Measurements from ENCODE around the gene NOP9. TPM values are rescaled to one million over a fixed set of nuclear protein-coding genes. Genes with fewer than 3 reads are reported as not detected.
A peak's percentile ranks its signal among the peaks of the same experiment; 100 is the strongest.

The NOP9 gene
- polyA plus RNA-seq (2013, experiment 1 of 2): 10.9 TPM
- polyA plus RNA-seq (2013, experiment 2 of 2): 10.9 TPM

GRCh38 chr14:24299255-24300191 lies at the start of gene NOP9, which contains the start of gene DHRS1:
Gene NOP9 (plus strand): TSS chr14:24299850. CDS start chr14:24299955, 105 bp downstream.
Gene DHRS1 (minus strand): TSS chr14:24299780. CDS start chr14:24299106, 674 bp downstream.
- peak; percentile 91 for DNase-seq (ENCODE audit: low spot score)
- H3K9me3 ChIP-seq (replicated peaks in 1 of 2; ENCODE audit: control insufficient read depth in 2 of 2, insufficient read depth in 1 of 2, low read depth in 1 of 2, low read length in 2 of 2): no peaks in the 10 kb centered on the region
- H3K18ac ChIP-seq (ENCODE audit: low read length): peak within 1 kb of the TSS; percentile 97
- H4K91ac ChIP-seq (ENCODE audit: low read depth, low read length, poor library complexity): no peak within 1 kb of the TSS
- H2BK12ac ChIP-seq (ENCODE audit: low read length): no peak within 1 kb of the TSS
- H2BK15ac ChIP-seq (ENCODE audit: low read length): no peak within 1 kb of the TSS
- peak within 1 kb of the TSS; percentile 99 for H2AFZ ChIP-seq (ENCODE audit: low read length)
- WGBS, 2 donors (ENCODE audit: extremely low coverage in 2 of 2, insufficient read length in 2 of 2, insufficient replicate concordance in 1 of 2): no CpG with 5 or more reads among the region's 75 CpGs
- H3K14ac ChIP-seq (ENCODE audit: low read length): no peak within 1 kb of the TSS
- no peak within 1 kb of the TSS for H3K27ac ChIP-seq (replicated peaks; ENCODE audit: low read length)
- H3K4me3 ChIP-seq (ENCODE audit: low read length in 2 of 2): peak within 1 kb of the TSS; percentile 91 to 98
- H3K36me3 ChIP-seq (replicated peaks in 1 of 2; ENCODE audit: control insufficient read depth in 2 of 2, insufficient read depth in 2 of 2, low read length in 2 of 2): peaks cover 33 to 58% of the 10 kb centered on the region in 2 donors
- peak within 1 kb of the TSS; percentile 67 for H2BK5ac ChIP-seq (ENCODE audit: low read length)
- no peak within 1 kb of the TSS for H3K23ac ChIP-seq (ENCODE audit: low read depth, low read length, poor library complexity)
- peaks cover 9 to 11% of the 10 kb centered on the region in 2 donors for H3K4me1 ChIP-seq (ENCODE audit: control insufficient read depth in 2 of 2, insufficient read depth in 1 of 2, low read depth in 1 of 2, low read length in 2 of 2)
- no peak within 1 kb of the TSS for H3K4ac ChIP-seq (ENCODE audit: low read length)
- peak within 1 kb of the TSS; percentile 88 for H3K4me2 ChIP-seq (ENCODE audit: insufficient read depth, low read length, poor library complexity, severe bottlenecking)
- H4K8ac ChIP-seq (ENCODE audit: low read depth, low read length): no peak within 1 kb of the TSS
- no peak within 1 kb of the TSS for H2BK120ac ChIP-seq (ENCODE audit: low read depth, low read length)
- peaks cover 7% of the 10 kb centered on the region for H3K79me1 ChIP-seq (ENCODE audit: low read depth, low read length)
- H2AK5ac ChIP-seq (ENCODE audit: low read depth, low read length): peak within 1 kb of the TSS; percentile 27
- H3K27me3 ChIP-seq (ENCODE audit: control insufficient read depth in 3 of 3, insufficient read depth in 3 of 3, low read depth in 1 of 3, low read length in 3 of 3): no peaks in the 10 kb centered on the region
- H3K9ac ChIP-seq (ENCODE audit: low read depth, low read length, poor library complexity): peak within 1 kb of the TSS; percentile 92

- no peak overlapping the region for H3K14ac ChIP-seq (ENCODE audit: low read length)
- WGBS, 2 donors (ENCODE audit: extremely low coverage in 2 of 2, insufficient read length in 2 of 2, insufficient replicate concordance in 1 of 2): no CpG with 5 or more reads among the region's 4 CpGs
- no peak for DNase-seq (ENCODE audit: low spot score)
Observed at GRCh38 chr14:24250354-24250753, 49.3 kb upstream of the NOP9 start.

GRCh38 chr14:24251880-24252288 lies 47.8 kb upstream of the NOP9 start:
- Histone ChIP-seq H3K79me1 (ENCODE audit: low read depth, low read length) (peaks cover 1% of the 10 kb centered on the region), H3K23ac (ENCODE audit: low read depth, low read length, poor library complexity) (no peak overlapping the region)

More at GRCh38 chr14:24250354-24250753, 49.3 kb upstream of the NOP9 start:
- Histone ChIP-seq H2BK5ac (ENCODE audit: low read length) (no peak overlapping the region), H2BK120ac (ENCODE audit: low read depth, low read length) (no peak overlapping the region), H3K4ac (ENCODE audit: low read length) (no peak overlapping the region), H2BK15ac (ENCODE audit: low read length) (no peak overlapping the region), H3K9ac (ENCODE audit: low read depth, low read length, poor library complexity) (peak overlapping the region; percentile 80), H3K79me1 (ENCODE audit: low read depth, low read length) (peaks cover 1% of the 10 kb centered on the region), H3K23ac (ENCODE audit: low read depth, low read length, poor library complexity) (no peak overlapping the region), H3K36me3 (replicated peaks in 1 of 2; ENCODE audit: control insufficient read depth in 2 of 2, insufficient read depth in 2 of 2, low read length in 2 of 2) (no peaks in the 10 kb centered on the region), H2AFZ (ENCODE audit: low read length) (peak overlapping the region; percentile 37), H4K8ac (ENCODE audit: low read depth, low read length) (no peak overlapping the region), H3K4me2 (ENCODE audit: insufficient read depth, low read length, poor library complexity, severe bottlenecking) (no peak overlapping the region), H3K27ac (replicated peaks; ENCODE audit: low read length) (no peak overlapping the region), H3K9me3 (replicated peaks in 1 of 2; ENCODE audit: control insufficient read depth in 2 of 2, insufficient read depth in 1 of 2, low read depth in 1 of 2, low read length in 2 of 2) (no peaks in the 10 kb centered on the region), H3K4me3 (ENCODE audit: low read length in 2 of 2) (no peak overlapping the region), H3K18ac (ENCODE audit: low read length) (no peak overlapping the region), H4K91ac (ENCODE audit: low read depth, low read length, poor library complexity) (no peak overlapping the region), H2AK5ac (ENCODE audit: low read depth, low read length) (no peak overlapping the region), H3K27me3 (ENCODE audit: control insufficient read depth in 3 of 3, insufficient read depth in 3 of 3, low read depth in 1 of 3, low read length in 3 of 3) (no peaks in the 10 kb centered on the region), H2BK12ac (ENCODE audit: low read length) (no peak overlapping the region), H3K4me1 (ENCODE audit: control insufficient read depth in 2 of 2, insufficient read depth in 1 of 2, low read depth in 1 of 2, low read length in 2 of 2) (no peaks in the 10 kb centered on the region)

More at GRCh38 chr14:24251880-24252288, 47.8 kb upstream of the NOP9 start:
- H2BK5ac ChIP-seq (ENCODE audit: low read length): no peak overlapping the region
- no peak overlapping the region for H4K91ac ChIP-seq (ENCODE audit: low read depth, low read length, poor library complexity)
- no CpG with 5 or more reads among the region's 1 CpG for WGBS, 2 donors (ENCODE audit: extremely low coverage in 2 of 2, insufficient read length in 2 of 2, insufficient replicate concordance in 1 of 2)
- H3K27ac ChIP-seq (replicated peaks; ENCODE audit: low read length): no peak overlapping the region
- H3K18ac ChIP-seq (ENCODE audit: low read length): no peak overlapping the region
- no peak overlapping the region for H2BK15ac ChIP-seq (ENCODE audit: low read length)
- H2AFZ ChIP-seq (ENCODE audit: low read length): no peak overlapping the region
- no peak overlapping the region for H3K4me3 ChIP-seq (ENCODE audit: low read length in 2 of 2)
- H3K4ac ChIP-seq (ENCODE audit: low read length): no peak overlapping the region
- no peak overlapping the region for H4K8ac ChIP-seq (ENCODE audit: low read depth, low read length)
- H3K36me3 ChIP-seq (replicated peaks in 1 of 2; ENCODE audit: control insufficient read depth in 2 of 2, insufficient read depth in 2 of 2, low read length in 2 of 2): no peaks in the 10 kb centered on the region
- H3K9ac ChIP-seq (ENCODE audit: low read depth, low read length, poor library complexity): no peak overlapping the region
- H3K27me3 ChIP-seq (ENCODE audit: control insufficient read depth in 3 of 3, insufficient read depth in 3 of 3, low read depth in 1 of 3, low read length in 3 of 3): no peaks in the 10 kb centered on the region
- no peak overlapping the region for H3K14ac ChIP-seq (ENCODE audit: low read length)
- H3K4me2 ChIP-seq (ENCODE audit: insufficient read depth, low read length, poor library complexity, severe bottlenecking): no peak overlapping the region
- no peak overlapping the region for H2BK120ac ChIP-seq (ENCODE audit: low read depth, low read length)
- DNase-seq (ENCODE audit: low spot score): no peak
- H3K9me3 ChIP-seq (replicated peaks in 1 of 2; ENCODE audit: control insufficient read depth in 2 of 2, insufficient read depth in 1 of 2, low read depth in 1 of 2, low read length in 2 of 2): no peaks in the 10 kb centered on the region
- no peak overlapping the region for H2BK12ac ChIP-seq (ENCODE audit: low read length)
- no peaks in the 10 kb centered on the region for H3K4me1 ChIP-seq (ENCODE audit: control insufficient read depth in 2 of 2, insufficient read depth in 1 of 2, low read depth in 1 of 2, low read length in 2 of 2)
- H2AK5ac ChIP-seq (ENCODE audit: low read depth, low read length): no peak overlapping the region

Data from neuronal stem cell (in vitro differentiated cells).